HG02642 (cell line): ENCODE data around the gene CCDC9B.

Experiments
- ATAC-seq: cut with Tn5 transposase; IDR thresholded peaks from one replicate; pipeline ENCODE4 v1.9.1; 2021; ENCODE audit warnings: mild to moderate bottlenecking; ENCODE audit not compliant: unreplicated experiment, poor library complexity

The CCDC9B gene

DNA sequence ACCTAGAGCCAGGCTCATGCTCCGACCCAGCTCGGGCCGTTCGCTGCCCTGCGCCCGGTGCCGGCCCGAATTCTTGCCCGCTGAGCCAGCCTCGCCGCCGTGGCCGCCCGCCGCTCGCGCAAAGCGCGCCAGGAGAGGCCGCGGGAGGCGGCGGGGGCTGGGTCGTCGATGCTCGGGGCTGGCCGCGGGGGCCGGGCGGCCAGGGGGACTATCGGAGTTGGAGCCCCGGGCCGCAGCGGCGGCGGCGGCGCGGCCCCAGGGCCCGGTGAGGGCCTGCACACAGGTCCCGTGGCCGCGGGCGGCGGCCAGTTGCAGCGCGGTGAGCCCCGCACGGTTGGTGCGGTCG, 59.0 kb downstream of the CCDC9B start:
- no peak for ATAC-seq
